K562 (cell line): ENCODE data around the gene PNPO. TPM values are rescaled to one million over a fixed set of nuclear protein-coding genes. Genes with fewer than 3 reads are reported as not detected.
A peak's percentile ranks its signal among the peaks of the same experiment; 100 is the strongest.

ENCODE experiments used
- BDP1 ChIP-seq: IDR thresholded peaks from 3 replicates; pipeline ENCODE4 v1.6.1; 2011; ENCODE audit not compliant: insufficient read length, insufficient read depth
- CEBPZ ChIP-seq: fragments of 150-350 bp; IDR thresholded peaks from 2 replicates; pipeline ENCODE4 v1.6.1; 2014; ENCODE audit warnings: low read depth, mild to moderate bottlenecking, low read length, borderline replicate concordance
- CTCF ChIP-seq, 3 experiments: IDR thresholded peaks in 2 of 3; conservative IDR thresholded peaks in 1 of 3; 2 replicates each; pipeline ENCODE4 v1.5.1; 2011 to 2012; ENCODE audit warnings: low read length in 3 of 3, mild to moderate bottlenecking in 3 of 3, control low read depth in 2 of 3, improper control_type of control experiment in 1 of 3, inconsistent platforms in 1 of 3, low read depth in 1 of 3, mixed read lengths in 1 of 3, moderate library complexity in 1 of 3; ENCODE audit not compliant: insufficient read depth in 2 of 3
- EHMT2 ChIP-seq: fragments of 450-650 bp; IDR thresholded peaks from 2 replicates; pipeline ENCODE4 v1.6.1; 2018; ENCODE audit warnings: antibody characterized with exemption
- ERF ChIP-seq: fragments of 450-650 bp; formaldehyde crosslinking; IDR thresholded peaks from 2 replicates; pipeline ENCODE4 v1.4.0; 2020; ENCODE audit warnings: mild to moderate bottlenecking, mixed read lengths
- FOXA3 ChIP-seq, 2 experiments: fragments of 450-650 bp in 1 of 2; sonication (generic) in 1 of 2; formaldehyde crosslinking; IDR thresholded peaks in 1 of 2; conservative IDR thresholded peaks in 1 of 2; 2 replicates each; pipeline versions ENCODE4 v1.4.0 to v1.8.0; 2020 to 2022; ENCODE audit warnings: mild to moderate bottlenecking in 2 of 2, missing genetic modification reagents in 1 of 2
- HMGN3 ChIP-seq: IDR thresholded peaks from 2 replicates; pipeline ENCODE4 v1.6.1; 2011; ENCODE audit warnings: borderline replicate concordance, low read depth, mild to moderate bottlenecking, mixed read lengths, low read length; ENCODE audit not compliant: insufficient read length; ENCODE audit errors: extremely low read depth
- JUND ChIP-seq, 2 experiments: IDR thresholded peaks; 2 replicates in 1 of 2; 3 replicates in 1 of 2; pipeline ENCODE4 v1.6.1; 2011; ENCODE audit warnings: borderline replicate concordance in 2 of 2, low read depth in 2 of 2, low read length in 2 of 2, improper control_type of control experiment in 1 of 2, missing biosample characterization in 1 of 2, missing genetic modification characterization in 1 of 2, missing genetic modification reagents in 1 of 2
- MAFF ChIP-seq: IDR thresholded peaks from 2 replicates; pipeline ENCODE4 v1.6.1; 2012; ENCODE audit warnings: low read length, improper control_type of control experiment
- MCM5 ChIP-seq: fragments of 450-650 bp; IDR thresholded peaks from 2 replicates; pipeline ENCODE4 v1.6.1; 2016; ENCODE audit warnings: low read depth
- PBX2 ChIP-seq, 2 experiments: IDR thresholded peaks in 1 of 2; conservative IDR thresholded peaks in 1 of 2; 2 replicates each; pipeline ENCODE4 v1.6.1; 2016; ENCODE audit warnings: low read depth in 2 of 2, mild to moderate bottlenecking in 1 of 2, missing compliant biosample characterization in 1 of 2, missing genetic modification characterization in 1 of 2, moderate library complexity in 1 of 2
- PRPF4 ChIP-seq: fragments of 200-400 bp; formaldehyde crosslinking; IDR thresholded peaks from one replicate; pipeline ENCODE4 v1.6.1; 2017; ENCODE audit warnings: low read length, low read depth, mild to moderate bottlenecking; ENCODE audit not compliant: insufficient read depth, poor library complexity, severe bottlenecking
- SLC30A9 ChIP-seq: fragments of 250-450 bp; sonication (Bioruptor Pico); IDR thresholded peaks from 2 replicates; pipeline ENCODE4 v1.8.0; 2022; ENCODE audit warnings: mild to moderate bottlenecking, moderate library complexity
- ZBTB2 ChIP-seq: fragments of 450-650 bp; IDR thresholded peaks from 2 replicates; pipeline ENCODE4 v1.6.1; 2016; ENCODE audit warnings: antibody characterized with exemption
- ZNF583 ChIP-seq: fragments of 250-450 bp; sonication (Bioruptor Pico); IDR thresholded peaks from 2 replicates; pipeline ENCODE4 v1.4.0; 2020
- ZNF644 ChIP-seq: fragments of 200-800 bp; sonication (Bioruptor generic); IDR thresholded peaks from 2 replicates; pipeline ENCODE4 v1.6.1; 2016; ENCODE audit warnings: low read depth, missing genetic modification characterization, missing compliant biosample characterization
- polyA plus RNA-seq, 8 experiments: library from polyadenylated mRNA; depleted of rRNA in 4 of 8; stranded (reverse) in 5 of 8; unstranded in 3 of 8; fragments of >200 nt; fragmentation: Nextera tagmentation in 2 of 8; fragmentation: Illumina TruSeq in 1 of 8; extraction: Ambion mirVana in 2 of 8; extraction: Trizol in 1 of 8; gene quantifications; 2 replicates each; pipeline versions ENCODE4 v1.2.1 to v1.2.3, GENCODE V29; 2011 to 2014; ENCODE audit warnings: inconsistent platforms in 1 of 8, missing spikeins in 1 of 8
- total RNA-seq, 7 experiments: library from RNA; depleted of rRNA in 6 of 7; stranded (reverse); fragments of >200 nt in 6 of 7; fragmentation: Illumina TruSeq in 2 of 7; extraction: Trizol in 2 of 7; gene quantifications; 2 replicates each; pipeline versions ENCODE4 v1.2.1 to v1.2.3, GENCODE V29; 2011 to 2021; ENCODE audit warnings: low replicate concordance in 1 of 7

Gene PNPO
- total and polyA plus RNA-seq, 9 of the 15 experiments (the other 6 are each of a cell fraction or from before 2014, with no cell fraction given), result 16.6 to 39.0 (median 27.4) TPM

- TF ChIP-seq PBX2 (CRISPR knock-in tag; IDR thresholded peaks at IDR 0.05; ENCODE audit: low read depth) (no peak), PBX2 (tag; conservative IDR thresholded peaks at IDR 0.05; ENCODE audit: low read depth) (no peak), BDP1 (no peak), HMGN3 (no peak), CTCF (IDR thresholded peaks at IDR 0.05 in 2 of 3, conservative IDR thresholded peaks at IDR 0.05 in 1 of 3; ENCODE audit: insufficient read depth in 2 of 3, low read depth in 1 of 3, low read length in 3 of 3) (no peak), PRPF4 (no peak), ERF (CRISPR knock-in tag) (0 out of 2 replicates have a peak, but pooled peaks have one; percentile 12), FOXA3 (CRISPR knock-in tag; conservative IDR thresholded peaks at IDR 0.05 in 1 of 2, IDR thresholded peaks at IDR 0.05 in 1 of 2) (no peak), ZBTB2 (no peak), ZNF644 (no peak), MCM5 (no peak), CEBPZ (no peak), MAFF (no peak), JUND (IDR thresholded peaks at IDR 0.05; ENCODE audit: borderline replicate concordance, low read depth, low read length) (no peak), JUND (tag; IDR thresholded peaks at IDR 0.05; ENCODE audit: borderline replicate concordance, low read depth, low read length) (no peak), ZNF583 (no peak), SLC30A9 (CRISPR knock-in tag) (no peak), EHMT2 (no peak)
Measured at GRCh38 chr17:47969930-47970724, 28.8 kb downstream of the PNPO start (continued).
